KMS-11 (cell line): Measurements from ENCODE around the gene EEF2.

Experiments
- H2AFZ ChIP-seq: fragments of 200-600 bp; sonication (generic); 2 replicates; pipeline ENCODE4 v1.6.1; 2016; ENCODE audit warnings: antibody characterized with exemption, mixed run types, low read depth
- H3K27ac ChIP-seq: fragments of 200-600 bp; sonication (generic); 2 replicates; pipeline ENCODE4 v1.6.1; 2016; ENCODE audit warnings: mild to moderate bottlenecking, mixed run types
- H3K27me3 ChIP-seq: fragments of 200-600 bp; sonication (generic); 2 replicates; pipeline ENCODE4 v1.6.1; 2017; ENCODE audit warnings: mild to moderate bottlenecking, low read depth, mixed run types, moderate library complexity; ENCODE audit not compliant: insufficient read depth
- H3K36me3 ChIP-seq: fragments of 200-600 bp; sonication (generic); 2 replicates; pipeline ENCODE4 v1.6.1; 2017; ENCODE audit warnings: mild to moderate bottlenecking, mixed run types; ENCODE audit not compliant: insufficient read depth
- H3K4me1 ChIP-seq: fragments of 200-600 bp; sonication (generic); 2 replicates; pipeline ENCODE4 v1.6.1; 2016; ENCODE audit warnings: mild to moderate bottlenecking, low read depth, mixed run types; ENCODE audit not compliant: poor library complexity, severe bottlenecking
- H3K4me2 ChIP-seq: fragments of 200-600 bp; sonication (generic); 2 replicates; pipeline ENCODE4 v1.7.0; 2016; ENCODE audit warnings: mild to moderate bottlenecking, mixed run types
- H3K4me3 ChIP-seq: fragments of 200-600 bp; sonication (generic); IDR thresholded peaks from 2 replicates; pipeline ENCODE4 v1.6.1; 2017; ENCODE audit warnings: low read depth, low read length, mixed read lengths; ENCODE audit not compliant: insufficient read depth
- H3K79me2 ChIP-seq: fragments of 200-600 bp; sonication (generic); 2 replicates; pipeline ENCODE4 v1.6.1; 2016; ENCODE audit warnings: low read depth, mixed run types; ENCODE audit not compliant: insufficient read depth
- H3K9ac ChIP-seq: fragments of 200-600 bp; sonication (generic); 2 replicates; pipeline ENCODE4 v1.6.1; 2016; ENCODE audit warnings: mild to moderate bottlenecking, mixed run types
- H4K20me1 ChIP-seq: fragments of 200-600 bp; sonication (generic); 2 replicates; pipeline ENCODE4 v1.6.1; 2016; ENCODE audit warnings: mild to moderate bottlenecking, mixed run types; ENCODE audit not compliant: insufficient read depth
- TF ChIP-seq, protein P1 (sequence below): fragments of 200-600 bp; sonication (generic); conservative IDR thresholded peaks from 2 replicates; pipeline ENCODE4 v1.6.1; 2017; ENCODE audit warnings: low read depth, mild to moderate bottlenecking, antibody characterized with exemption, low read length, moderate library complexity, mixed read lengths

EEF2 gene

DNA sequence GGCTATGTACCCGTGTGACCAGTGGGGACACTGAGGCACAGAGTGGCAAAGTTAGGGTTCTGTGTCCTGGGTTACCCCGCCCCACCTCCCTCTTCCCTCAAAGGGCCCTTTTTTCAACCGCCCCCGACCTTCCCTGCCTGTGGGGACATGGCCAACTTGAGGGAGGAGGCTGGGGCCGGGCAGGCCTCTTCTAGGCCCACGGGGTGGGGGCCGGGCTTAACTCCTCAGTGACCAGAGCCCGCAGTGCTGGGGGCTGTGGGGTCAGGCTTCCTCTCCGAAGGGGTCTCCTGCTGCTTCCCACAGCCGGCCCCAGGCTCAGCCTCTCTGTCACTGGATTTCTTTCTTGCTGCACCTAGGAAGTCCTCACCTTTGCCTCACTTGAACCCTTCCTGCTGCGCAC, 46.2 kb upstream of the EEF2 start:
- Histone ChIP-seq H3K79me2 (no peaks in the 10 kb centered on the region), H3K27me3 (no peaks in the 10 kb centered on the region), H4K20me1 (no peaks in the 10 kb centered on the region), H3K27ac (no peak overlapping the region), H3K4me3 (no peak overlapping the region), H3K36me3 (no peaks in the 10 kb centered on the region), H3K4me1 (no peaks in the 10 kb centered on the region), H3K4me2 (no peak overlapping the region), H2AFZ (no peak overlapping the region), H3K9ac (no peak overlapping the region)
- TF ChIP-seq, protein P1, sequence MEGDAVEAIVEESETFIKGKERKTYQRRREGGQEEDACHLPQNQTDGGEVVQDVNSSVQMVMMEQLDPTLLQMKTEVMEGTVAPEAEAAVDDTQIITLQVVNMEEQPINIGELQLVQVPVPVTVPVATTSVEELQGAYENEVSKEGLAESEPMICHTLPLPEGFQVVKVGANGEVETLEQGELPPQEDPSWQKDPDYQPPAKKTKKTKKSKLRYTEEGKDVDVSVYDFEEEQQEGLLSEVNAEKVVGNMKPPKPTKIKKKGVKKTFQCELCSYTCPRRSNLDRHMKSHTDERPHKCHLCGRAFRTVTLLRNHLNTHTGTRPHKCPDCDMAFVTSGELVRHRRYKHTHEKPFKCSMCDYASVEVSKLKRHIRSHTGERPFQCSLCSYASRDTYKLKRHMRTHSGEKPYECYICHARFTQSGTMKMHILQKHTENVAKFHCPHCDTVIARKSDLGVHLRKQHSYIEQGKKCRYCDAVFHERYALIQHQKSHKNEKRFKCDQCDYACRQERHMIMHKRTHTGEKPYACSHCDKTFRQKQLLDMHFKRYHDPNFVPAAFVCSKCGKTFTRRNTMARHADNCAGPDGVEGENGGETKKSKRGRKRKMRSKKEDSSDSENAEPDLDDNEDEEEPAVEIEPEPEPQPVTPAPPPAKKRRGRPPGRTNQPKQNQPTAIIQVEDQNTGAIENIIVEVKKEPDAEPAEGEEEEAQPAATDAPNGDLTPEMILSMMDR, result no peak

DNA sequence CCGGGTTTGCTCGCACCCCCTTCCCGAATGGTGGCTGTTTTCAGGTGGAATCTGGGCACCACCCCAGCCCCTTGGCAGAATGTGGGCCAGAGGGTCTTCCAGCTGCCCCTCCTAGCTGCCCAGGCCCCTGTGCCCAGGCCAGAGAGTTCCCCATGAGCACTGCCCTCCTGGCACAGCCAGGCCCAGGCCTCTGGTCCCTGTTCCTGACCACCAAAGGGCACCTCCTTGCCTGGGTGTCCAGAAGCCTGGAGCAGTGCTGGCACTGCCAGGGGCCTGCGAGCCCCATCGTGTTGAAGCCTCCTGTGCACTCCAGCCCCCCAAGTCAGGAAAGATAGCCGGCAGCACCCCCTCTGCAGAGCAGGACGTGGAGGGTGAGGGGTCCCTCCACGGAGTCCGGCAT, 45.7 kb upstream of the EEF2 start:
- no peaks in the 10 kb centered on the region for H3K27me3 ChIP-seq
- H3K27ac ChIP-seq, result no peak overlapping the region
- H3K4me3 ChIP-seq, result no peak overlapping the region
- H3K4me1 ChIP-seq, result no peaks in the 10 kb centered on the region
- H3K79me2 ChIP-seq, result no peaks in the 10 kb centered on the region
- no peaks in the 10 kb centered on the region for H4K20me1 ChIP-seq
- H3K9ac ChIP-seq, result no peak overlapping the region
- no peak overlapping the region for H3K4me2 ChIP-seq
- no peak overlapping the region for H2AFZ ChIP-seq
- H3K36me3 ChIP-seq, result no peaks in the 10 kb centered on the region
- TF ChIP-seq, protein P1, result no peak

DNA sequence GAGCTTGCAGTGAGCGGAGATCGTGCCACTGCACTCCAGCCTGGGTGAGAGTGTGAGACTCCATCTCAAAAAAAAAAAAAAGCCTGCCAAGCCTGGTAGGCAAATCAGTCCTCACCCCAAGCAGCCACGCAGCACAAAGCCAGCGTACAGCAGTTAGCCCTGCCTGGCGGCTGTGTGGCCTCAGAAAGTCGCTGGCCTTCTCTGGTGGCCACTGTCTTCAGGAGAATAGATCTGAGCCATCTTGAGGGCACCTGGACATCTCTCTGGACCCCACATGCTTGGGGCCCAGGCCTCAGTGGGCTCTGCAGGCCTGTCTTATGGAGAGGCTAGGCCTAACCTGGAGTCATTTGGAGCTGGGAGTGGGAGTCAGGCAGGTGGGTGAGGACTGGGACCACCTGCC, 45.3 kb upstream of the EEF2 start:
- Histone ChIP-seq H3K4me2 (no peak overlapping the region), H3K9ac (no peak overlapping the region), H4K20me1 (no peaks in the 10 kb centered on the region), H3K27ac (no peak overlapping the region), H3K4me3 (no peak overlapping the region), H3K4me1 (no peaks in the 10 kb centered on the region), H3K36me3 (no peaks in the 10 kb centered on the region), H3K27me3 (no peaks in the 10 kb centered on the region), H3K79me2 (no peaks in the 10 kb centered on the region), H2AFZ (no peak overlapping the region)
- TF ChIP-seq, protein P1, result no peak

DNA sequence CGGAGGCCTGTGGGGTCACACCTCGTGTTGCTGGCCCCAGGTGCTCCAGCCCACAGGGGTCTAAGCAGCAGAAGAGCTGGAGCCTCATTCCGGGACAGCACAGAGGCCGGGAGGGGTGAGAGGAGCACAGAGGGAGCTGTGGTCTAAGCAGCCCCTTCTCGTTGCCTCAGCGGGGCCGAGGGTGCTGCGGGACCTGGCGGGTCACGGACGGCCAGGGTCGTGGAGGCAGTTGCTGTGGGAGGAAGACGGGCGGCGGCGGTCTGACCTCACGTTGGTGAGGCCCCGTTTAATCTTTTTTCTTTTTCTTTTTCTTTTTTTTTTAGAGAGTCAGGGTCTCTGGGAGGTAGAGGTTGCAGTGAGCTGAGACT, 44.0 kb upstream of the EEF2 start:
- H3K4me3 ChIP-seq, result no peak overlapping the region
- H3K27ac ChIP-seq, result no peak overlapping the region
- H4K20me1 ChIP-seq, result no peaks in the 10 kb centered on the region
- TF ChIP-seq, protein P1, result no peak
- H3K4me1 ChIP-seq, result no peaks in the 10 kb centered on the region
- H3K79me2 ChIP-seq, result no peaks in the 10 kb centered on the region
- H2AFZ ChIP-seq, result no peak overlapping the region
- no peaks in the 10 kb centered on the region for H3K36me3 ChIP-seq
- no peaks in the 10 kb centered on the region for H3K27me3 ChIP-seq
- no peak overlapping the region for H3K4me2 ChIP-seq
- H3K9ac ChIP-seq, result no peak overlapping the region
